AG04450 (cell line): ENCODE data around the gene NAMPT. TPM values are rescaled to one million over a fixed set of nuclear protein-coding genes. Genes with fewer than 3 reads are reported as not detected.

ENCODE experiments used
- CTCF ChIA-PET: fragments of 300-600, 350-600 bp; formaldehyde crosslinking; extraction: SDS; loops from one replicate; lab custom pipeline; 2022; ENCODE audit warnings: antibody characterized with exemption, inconsistent platforms; lab: Charles Lee
- POLR2A ChIA-PET: fragments of 350-600 bp; formaldehyde crosslinking; extraction: SDS; loops from one replicate; lab custom pipeline; 2021; ENCODE audit warnings: antibody characterized with exemption, inconsistent platforms; lab: Yijun Ruan, JAX
- DNase-seq: peaks from one replicate; pipeline ENCODE4 v3.0.0-alpha.2; 2011; ENCODE audit warnings: low read depth, low spot score
- H3K27ac ChIP-seq: one replicate; pipeline ENCODE4 v1.5.1; 2012; ENCODE audit warnings: low read depth, low read length, control low read depth
- H3K27me3 ChIP-seq: one replicate; pipeline ENCODE4 v1.6.0; 2012; ENCODE audit warnings: low read length; ENCODE audit not compliant: control insufficient read depth, insufficient read depth
- H3K4me3 ChIP-seq: 2 replicates; pipeline ENCODE4 v1.5.1; 2011; ENCODE audit warnings: mild to moderate bottlenecking, low read depth, low read length, control low read depth
- H3K9me3 ChIP-seq: 2 replicates; pipeline ENCODE4 v1.5.1; 2012; ENCODE audit warnings: low read length; ENCODE audit not compliant: control insufficient read depth, insufficient read depth
- CTCF ChIP-seq: IDR thresholded peaks from 2 replicates; pipeline ENCODE4 v1.5.1; 2011; ENCODE audit warnings: low read depth, low read length, control low read depth, inconsistent platforms
- polyA plus RNA-seq: library from polyadenylated mRNA; depleted of rRNA; stranded (reverse); fragments of >200 nt; gene quantifications from 2 replicates; pipeline ENCODE4 v1.2.3, GENCODE V29; 2011

Gene NAMPT
- polyA plus RNA-seq, 1 experiment: 37.4 TPM

GRCh38 chr7:106260136-106260561, 24.6 kb downstream of the NAMPT start:
- ChIA-PET CTCF (interaction anchor here (1.5 kb wide), 1 partner anchor 10 kb away, joined by 5 read pairs; no protein-coding TSS in a partner anchor), POLR2A (no interaction called here)
- Histone ChIP-seq H3K4me3 (no peak overlapping the region), H3K9me3 (no peaks in the 10 kb centered on the region), H3K27ac (no peak overlapping the region), H3K27me3 (no peaks in the 10 kb centered on the region)
- DNase-seq: no peak
- no peak for TF ChIP-seq CTCF

GRCh38 chr7:106258789-106259188, 26.0 kb downstream of the NAMPT start:
- Histone ChIP-seq H3K4me3 (no peak overlapping the region), H3K27me3 (no peaks in the 10 kb centered on the region), H3K27ac (no peak overlapping the region), H3K9me3 (no peaks in the 10 kb centered on the region)
- ChIA-PET CTCF (no interaction called here), POLR2A (no interaction called here)
- TF ChIP-seq CTCF: no peak
- DNase-seq: no peak

- H3K27me3 ChIP-seq: no peaks in the 10 kb centered on the region
- no peak for DNase-seq
- ChIA-PET CTCF (no interaction called here), POLR2A (no interaction called here)
- no peak overlapping the region for H3K27ac ChIP-seq
- no peak overlapping the region for H3K4me3 ChIP-seq
- TF ChIP-seq CTCF: no peak
- H3K9me3 ChIP-seq: no peaks in the 10 kb centered on the region
Measured at GRCh38 chr7:106257752-106258151, 27.0 kb downstream of the NAMPT start.

GRCh38 chr7:106256144-106256543, 28.6 kb downstream of the NAMPT start:
- Histone ChIP-seq H3K27me3 (no peaks in the 10 kb centered on the region), H3K27ac (no peak overlapping the region), H3K9me3 (no peaks in the 10 kb centered on the region), H3K4me3 (no peak overlapping the region)
- POLR2A ChIA-PET: no interaction called here
- CTCF ChIA-PET: no interaction called here
- no peak for TF ChIP-seq CTCF
- no peak for DNase-seq

GRCh38 chr7:106255246-106255645, 29.5 kb downstream of the NAMPT start:
- Histone ChIP-seq H3K4me3 (no peak overlapping the region), H3K9me3 (no peaks in the 10 kb centered on the region), H3K27me3 (no peaks in the 10 kb centered on the region), H3K27ac (no peak overlapping the region)
- no peak for DNase-seq
- CTCF ChIA-PET: no interaction called here
- POLR2A ChIA-PET: no interaction called here
- TF ChIP-seq CTCF: no peak
